PC-9 (cell line): ENCODE measurements around the gene SORBS2. TPM values are rescaled to one million over a fixed set of nuclear protein-coding genes. Genes with fewer than 3 reads are reported as not detected.
"Not testable (repeated sequence)": the region's sequence is repeated elsewhere in the genome, so short reads cannot be mapped to it uniquely, and the experiment has no call there.

Experiments
- BruUV-seq: library from RNA; stranded (reverse); fragments of 400-500 nt; replicated peaks from 2 replicates; lab custom pipeline; 2021; lab: Mats Ljungman, UMichigan
- CTCF ChIA-PET: fragments of 300-600 bp; sonication (Branson Sonifier 250); formaldehyde crosslinking; loops from one replicate; lab custom pipeline; 2022; ENCODE audit warnings: antibody characterized with exemption; lab: Charles Lee
- POLR2A ChIA-PET: fragments of 300-600 bp; sonication (Branson Sonifier 250); formaldehyde crosslinking; loops from one replicate; lab custom pipeline; 2022; ENCODE audit warnings: antibody characterized with exemption; ENCODE audit not compliant: unreplicated experiment; lab: Charles Lee
- DNase-seq, 2 experiments: peaks; one replicate each; pipeline versions ENCODE4 v3.0.0 to v3.0.0-alpha.2; 2015 to 2022; ENCODE audit warnings: mixed read lengths in 1 of 2
- H2AFZ ChIP-seq: fragments of 200-600 bp; sonication (generic); 2 replicates; pipeline ENCODE4 v1.8.1; 2017; ENCODE audit warnings: antibody characterized with exemption
- H3F3A ChIP-seq: fragments of 200-600 bp; sonication (generic); 2 replicates; pipeline ENCODE4 v1.8.1; 2017; ENCODE audit warnings: antibody characterized with exemption, mild to moderate bottlenecking, low read depth; ENCODE audit not compliant: insufficient read depth
- H3K27ac ChIP-seq: fragments of 200-600 bp; sonication (generic); 2 replicates; pipeline ENCODE4 v1.6.1; 2016; ENCODE audit warnings: mixed run types
- H3K27me3 ChIP-seq: fragments of 200-600 bp; sonication (generic); 2 replicates; pipeline ENCODE4 v1.6.1; 2016; ENCODE audit warnings: low read depth, mixed run types; ENCODE audit not compliant: insufficient read depth
- H3K36me3 ChIP-seq: fragments of 200-600 bp; sonication (generic); 2 replicates; pipeline ENCODE4 v1.6.1; 2016; ENCODE audit warnings: low read depth, mixed run types
- H3K4me1 ChIP-seq: fragments of 200-600 bp; sonication (generic); replicated peaks from 2 replicates; pipeline ENCODE4 v1.6.1; 2016; ENCODE audit warnings: mixed run types; ENCODE audit not compliant: insufficient read depth
- H3K4me2 ChIP-seq: fragments of 200-600 bp; sonication (generic); 2 replicates; pipeline ENCODE4 v1.6.1; 2017; ENCODE audit warnings: mixed run types
- H3K4me3 ChIP-seq: fragments of 200-600 bp; sonication (generic); 2 replicates; pipeline ENCODE4 v1.6.1; 2016; ENCODE audit warnings: mixed run types
- H3K79me2 ChIP-seq: fragments of 200-600 bp; sonication (generic); 2 replicates; pipeline ENCODE4 v1.6.1; 2017; ENCODE audit warnings: low read depth, mixed run types
- H3K9me2 ChIP-seq: fragments of 200-600 bp; sonication (generic); 2 replicates; pipeline ENCODE4 v1.8.1; 2017; ENCODE audit warnings: mild to moderate bottlenecking; ENCODE audit not compliant: insufficient read depth
- H3K9me3 ChIP-seq: fragments of 200-600 bp; sonication (generic); 2 replicates; pipeline ENCODE4 v1.8.1; 2016; ENCODE audit warnings: low read depth; ENCODE audit not compliant: insufficient read depth
- H4K20me1 ChIP-seq: fragments of 200-600 bp; sonication (generic); 2 replicates; pipeline ENCODE4 v1.8.1; 2017; ENCODE audit not compliant: insufficient read depth
- CTCF ChIP-seq: fragments of 200-600 bp; sonication (generic); conservative IDR thresholded peaks from 2 replicates; pipeline ENCODE4 v1.6.1; 2017; ENCODE audit warnings: mixed run types, antibody characterized with exemption, mild to moderate bottlenecking, moderate library complexity
- EZH2 ChIP-seq: fragments of 200-600 bp; sonication (generic); IDR thresholded peaks from 2 replicates; pipeline ENCODE4 v1.8.0; 2017; ENCODE audit warnings: antibody characterized with exemption, low read depth
- intact Hi-C: fragments of 100-400 bp; cut with micrococcal nuclease; formaldehyde crosslinking; loops from one replicate; pipeline ENCODE4 v1.10.0; 2022; ENCODE audit not compliant: unreplicated experiment
- total RNA-seq: library from RNA; stranded (reverse); gene quantifications from 2 replicates; pipeline ENCODE4 v1.2.3, GENCODE V29; 2021

SORBS2 gene
- total RNA-seq, 1 experiment from 2014 or later = 16.4 TPM

- H3K27ac ChIP-seq = no peak overlapping the region
- no peaks in the 10 kb centered on the region for H4K20me1 ChIP-seq
- DNase-seq = no peak
- TF ChIP-seq EZH2 = no peak
- no peak for TF ChIP-seq CTCF
- no peak overlapping the region for H3K4me2 ChIP-seq
- no TSS peak for BruUV-seq
- intact Hi-C loops = no loop called here
- H3F3A ChIP-seq = no peaks in the 10 kb centered on the region
- H3K27me3 ChIP-seq = no peaks in the 10 kb centered on the region
- H3K4me3 ChIP-seq = no peak overlapping the region
- CTCF ChIA-PET = no interaction called here
- no peaks in the 10 kb centered on the region for H3K9me3 ChIP-seq
- H3K9me2 ChIP-seq = no peaks in the 10 kb centered on the region
- H3K36me3 ChIP-seq = no peaks in the 10 kb centered on the region
- no peaks in the 10 kb centered on the region for H3K79me2 ChIP-seq
- POLR2A ChIA-PET = no interaction called here
- H2AFZ ChIP-seq = no peak overlapping the region
- H3K4me1 ChIP-seq = no peaks in the 10 kb centered on the region
Measured at GRCh38 chr4:185708348-185708747, 103.6 kb downstream of the SORBS2 start.

- H3K27ac ChIP-seq, H3F3A ChIP-seq, DNase-seq, H3K4me1 ChIP-seq, H3K27me3 ChIP-seq, BruUV-seq, H3K4me3 ChIP-seq, H3K9me2 ChIP-seq, CTCF ChIA-PET, H4K20me1 ChIP-seq, H3K36me3 ChIP-seq, POLR2A ChIA-PET, intact Hi-C loops, H3K4me2 ChIP-seq, H2AFZ ChIP-seq, H3K9me3 ChIP-seq, H3K79me2 ChIP-seq: not testable (repeated sequence)
Measured at GRCh38 chr4:185707622-185708021, 104.4 kb downstream of the SORBS2 start.

- Histone ChIP-seq H3F3A (no peaks in the 10 kb centered on the region), H3K27ac (no peak overlapping the region), H2AFZ (no peak overlapping the region), H3K27me3 (no peaks in the 10 kb centered on the region), H3K4me3 (no peak overlapping the region), H3K9me3 (no peaks in the 10 kb centered on the region), H3K4me1 (no peaks in the 10 kb centered on the region), H3K36me3 (no peaks in the 10 kb centered on the region), H3K4me2 (no peak overlapping the region), H4K20me1 (no peaks in the 10 kb centered on the region), H3K9me2 (no peaks in the 10 kb centered on the region), H3K79me2 (no peaks in the 10 kb centered on the region)
- no peak for DNase-seq
- intact Hi-C loops = no loop called here
- TF ChIP-seq CTCF (no peak), EZH2 (no peak)
- CTCF ChIA-PET = no interaction called here
- BruUV-seq = no TSS peak
- POLR2A ChIA-PET = no interaction called here
Measured at GRCh38 chr4:185702147-185702663, 109.8 kb downstream of the SORBS2 start.

GRCh38 chr4:185700630-185701029 is 111.4 kb downstream of the SORBS2 start:
- H3K79me2 ChIP-seq = no peaks in the 10 kb centered on the region
- CTCF ChIA-PET = no interaction called here
- intact Hi-C loops = no loop called here
- no peak for TF ChIP-seq CTCF
- no peak for TF ChIP-seq EZH2
- H3K9me2 ChIP-seq = no peaks in the 10 kb centered on the region
- no peaks in the 10 kb centered on the region for H3K27me3 ChIP-seq
- no TSS peak for BruUV-seq
- H2AFZ ChIP-seq = no peak overlapping the region
- no peaks in the 10 kb centered on the region for H3K9me3 ChIP-seq
- H3K4me1 ChIP-seq = no peaks in the 10 kb centered on the region
- H3K4me3 ChIP-seq = no peak overlapping the region
- H3K36me3 ChIP-seq = no peaks in the 10 kb centered on the region
- H3F3A ChIP-seq = no peaks in the 10 kb centered on the region
- H4K20me1 ChIP-seq = no peaks in the 10 kb centered on the region
- H3K27ac ChIP-seq = no peak overlapping the region
- DNase-seq = no peak
- POLR2A ChIA-PET = no interaction called here
- no peak overlapping the region for H3K4me2 ChIP-seq
